HepG2 (cell line): Measurements from ENCODE around the gene TBL3. TPM values are rescaled to one million over a fixed set of nuclear protein-coding genes. Genes with fewer than 3 reads are reported as not detected.

Source experiments
- AHR ChIP-seq: IDR thresholded peaks from 2 replicates; pipeline ENCODE4 v1.6.1; 2018; ENCODE audit warnings: missing genetic modification reagents, missing compliant biosample characterization
- CCDC6 ChIP-seq: sonication (generic); formaldehyde crosslinking; IDR thresholded peaks from 2 replicates; pipeline ENCODE4 v1.8.1; 2022; ENCODE audit warnings: mild to moderate bottlenecking, missing genetic modification reagents, moderate library complexity
- CENPT ChIP-seq: sonication (generic); formaldehyde crosslinking; IDR thresholded peaks from 2 replicates; pipeline ENCODE4 v1.8.0; 2022; ENCODE audit warnings: low read depth, mild to moderate bottlenecking, moderate library complexity, missing genetic modification reagents
- MIER3 ChIP-seq: IDR thresholded peaks from 2 replicates; pipeline ENCODE4 v1.6.1; 2016; ENCODE audit warnings: missing compliant biosample characterization, borderline replicate concordance
- NR3C1 ChIP-seq: sonication (generic); formaldehyde crosslinking; IDR thresholded peaks from 2 replicates; pipeline ENCODE4 v1.4.0; 2020; ENCODE audit warnings: missing genetic modification reagents
- RBFOX2 ChIP-seq: fragments of 200-400 bp; formaldehyde crosslinking; IDR thresholded peaks from 2 replicates; pipeline ENCODE4 v1.6.1; 2017; ENCODE audit warnings: low read depth, mild to moderate bottlenecking, low read length
- SKI ChIP-seq: fragments of 450-650 bp; IDR thresholded peaks from one replicate; pipeline ENCODE4 v1.6.1; 2018; ENCODE audit warnings: mild to moderate bottlenecking; ENCODE audit not compliant: partially characterized antibody
- TBX3 ChIP-seq: fragments of 450-650 bp; IDR thresholded peaks from 2 replicates; pipeline ENCODE4 v1.6.1; 2017; ENCODE audit warnings: antibody characterized with exemption, mild to moderate bottlenecking, inconsistent platforms, borderline replicate concordance
- WIZ ChIP-seq: sonication (generic); formaldehyde crosslinking; IDR thresholded peaks from 2 replicates; pipeline ENCODE4 v1.5.1; 2020; ENCODE audit warnings: mild to moderate bottlenecking, missing genetic modification reagents
- ZNF20 ChIP-seq: sonication (generic); formaldehyde crosslinking; IDR thresholded peaks from 2 replicates; pipeline ENCODE4 v1.4.0; 2020; ENCODE audit warnings: mild to moderate bottlenecking, moderate library complexity, missing genetic modification reagents
- ZNF260 ChIP-seq: sonication (generic); formaldehyde crosslinking; IDR thresholded peaks from 2 replicates; pipeline ENCODE4 v1.4.0; 2020; ENCODE audit warnings: missing genetic modification reagents, low read depth, mild to moderate bottlenecking, borderline replicate concordance
- ZNF317 ChIP-seq: sonication (generic); formaldehyde crosslinking; IDR thresholded peaks from 2 replicates; pipeline ENCODE4 v1.5.0; 2020; ENCODE audit warnings: mild to moderate bottlenecking, missing genetic modification reagents
- ZNF446 ChIP-seq: sonication (generic); formaldehyde crosslinking; IDR thresholded peaks from 2 replicates; pipeline ENCODE4 v1.5.0; 2020; ENCODE audit warnings: mild to moderate bottlenecking, missing genetic modification reagents
- ZNF468 ChIP-seq: sonication (generic); formaldehyde crosslinking; IDR thresholded peaks from 2 replicates; pipeline ENCODE4 v1.8.0; 2022; ENCODE audit warnings: mild to moderate bottlenecking, moderate library complexity, missing genetic modification reagents
- ZNF556 ChIP-seq: sonication (generic); formaldehyde crosslinking; IDR thresholded peaks from 2 replicates; pipeline ENCODE4 v1.4.0; 2020; ENCODE audit warnings: mild to moderate bottlenecking, missing genetic modification reagents, borderline replicate concordance
- ZNF775 ChIP-seq: sonication (generic); formaldehyde crosslinking; IDR thresholded peaks from 2 replicates; pipeline ENCODE4 v1.4.0; 2020; ENCODE audit warnings: missing genetic modification reagents, mild to moderate bottlenecking, moderate library complexity, borderline replicate concordance
- ZNF777 ChIP-seq: sonication (generic); formaldehyde crosslinking; IDR thresholded peaks from 2 replicates; pipeline ENCODE4 v1.4.0; 2020; ENCODE audit warnings: missing genetic modification reagents
- ZSCAN31 ChIP-seq: sonication (generic); formaldehyde crosslinking; IDR thresholded peaks from 2 replicates; pipeline ENCODE4 v1.5.0; 2020; ENCODE audit warnings: low read depth, mild to moderate bottlenecking, missing genetic modification reagents
- ZZZ3 ChIP-seq: sonication (generic); formaldehyde crosslinking; IDR thresholded peaks from 2 replicates; pipeline ENCODE4 v1.4.0; 2020; ENCODE audit warnings: missing genetic modification reagents, mild to moderate bottlenecking, borderline replicate concordance
- polyA plus RNA-seq, 8 experiments: library from polyadenylated mRNA; depleted of rRNA in 3 of 8; stranded (reverse) in 7 of 8; unstranded in 1 of 8; fragments of >200 nt; fragmentation: Illumina TruSeq in 4 of 8; extraction: Trizol in 4 of 8; gene quantifications; 2 replicates each; pipeline versions ENCODE4 v1.2.1 to v1.2.3, GENCODE V29; 2011 to 2016; ENCODE audit warnings: low read depth in 4 of 8, missing spikeins in 1 of 8, mixed read lengths in 1 of 8; ENCODE audit not compliant: insufficient read depth in 1 of 8
- total RNA-seq, 5 experiments: library from RNA; depleted of rRNA; stranded (reverse); fragments of >200 nt; fragmentation: Illumina TruSeq; extraction: Trizol; gene quantifications; 2 replicates each; pipeline ENCODE4 v1.2.3, GENCODE V29; 2016; ENCODE audit warnings: low read depth in 1 of 5
- TF ChIP-seq, protein P1 (sequence below): sonication (generic); formaldehyde crosslinking; IDR thresholded peaks from 2 replicates; pipeline ENCODE4 v1.4.0; 2020; ENCODE audit warnings: missing genetic modification reagents, borderline replicate concordance
- TF ChIP-seq, protein P2 (sequence below): sonication (generic); formaldehyde crosslinking; IDR thresholded peaks from 2 replicates; pipeline ENCODE4 v1.4.0; 2020; ENCODE audit warnings: mild to moderate bottlenecking, missing genetic modification reagents
- TF ChIP-seq, protein P3 (sequence below): sonication (generic); formaldehyde crosslinking; conservative IDR thresholded peaks from 2 replicates; pipeline ENCODE4 v1.4.0; 2020; ENCODE audit warnings: missing genetic modification reagents
- TF ChIP-seq, protein P4 (sequence below): sonication (generic); formaldehyde crosslinking; IDR thresholded peaks from 2 replicates; pipeline ENCODE4 v1.4.0; 2020; ENCODE audit warnings: mild to moderate bottlenecking, missing genetic modification reagents

TBL3 gene
- total and polyA plus RNA-seq, 2 of the 13 experiments (the other 11 are each of a cell fraction or from before 2014, with no cell fraction given): 16.8 to 38.0 TPM

DNA sequence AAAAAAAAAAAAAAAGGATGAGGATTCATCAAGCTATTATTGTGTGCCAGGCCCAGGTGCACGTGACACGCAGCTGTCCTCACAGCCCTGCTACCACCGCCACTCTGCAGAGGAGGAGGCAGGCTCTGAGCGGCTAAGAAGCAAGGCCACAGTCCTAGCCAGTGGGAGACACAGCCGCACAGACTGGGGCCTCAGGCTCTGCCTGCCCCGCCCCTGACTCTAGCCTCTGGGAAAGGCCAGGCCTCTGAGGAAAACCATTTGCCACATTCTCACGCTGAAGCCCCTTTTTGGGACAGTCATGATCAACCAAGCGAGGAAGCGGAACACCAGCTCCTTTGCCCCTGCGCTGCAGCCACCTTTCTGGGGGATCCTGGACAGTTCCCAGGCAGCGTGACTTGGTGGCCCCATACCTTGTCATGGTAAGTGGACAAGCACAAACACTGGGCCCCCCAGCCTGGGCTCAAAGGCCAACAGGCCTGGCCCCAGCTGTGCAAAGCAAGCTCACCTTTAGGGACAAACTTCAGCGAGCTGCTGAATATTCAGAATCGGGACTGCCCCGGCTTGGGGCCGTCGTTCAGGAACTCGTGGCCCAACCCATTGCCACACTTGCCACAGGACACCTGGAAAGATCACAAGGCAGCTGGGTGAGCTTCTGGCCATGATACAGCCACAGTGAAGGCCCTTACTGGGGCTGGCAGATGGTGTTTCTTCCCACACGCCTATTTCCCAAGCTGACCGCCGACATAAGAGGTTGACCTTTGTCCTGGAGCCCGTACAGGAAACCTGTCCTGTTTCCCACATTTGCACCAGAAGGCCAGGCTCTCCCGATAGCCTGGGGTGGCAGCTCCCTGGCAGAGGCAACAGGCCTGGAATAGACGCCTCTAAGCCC lies 31.3 kb upstream of the TBL3 start (continued):
- peak; percentile 60 for TF ChIP-seq ZSCAN31 (CRISPR knock-in tag)
- TF ChIP-seq, protein P1, sequence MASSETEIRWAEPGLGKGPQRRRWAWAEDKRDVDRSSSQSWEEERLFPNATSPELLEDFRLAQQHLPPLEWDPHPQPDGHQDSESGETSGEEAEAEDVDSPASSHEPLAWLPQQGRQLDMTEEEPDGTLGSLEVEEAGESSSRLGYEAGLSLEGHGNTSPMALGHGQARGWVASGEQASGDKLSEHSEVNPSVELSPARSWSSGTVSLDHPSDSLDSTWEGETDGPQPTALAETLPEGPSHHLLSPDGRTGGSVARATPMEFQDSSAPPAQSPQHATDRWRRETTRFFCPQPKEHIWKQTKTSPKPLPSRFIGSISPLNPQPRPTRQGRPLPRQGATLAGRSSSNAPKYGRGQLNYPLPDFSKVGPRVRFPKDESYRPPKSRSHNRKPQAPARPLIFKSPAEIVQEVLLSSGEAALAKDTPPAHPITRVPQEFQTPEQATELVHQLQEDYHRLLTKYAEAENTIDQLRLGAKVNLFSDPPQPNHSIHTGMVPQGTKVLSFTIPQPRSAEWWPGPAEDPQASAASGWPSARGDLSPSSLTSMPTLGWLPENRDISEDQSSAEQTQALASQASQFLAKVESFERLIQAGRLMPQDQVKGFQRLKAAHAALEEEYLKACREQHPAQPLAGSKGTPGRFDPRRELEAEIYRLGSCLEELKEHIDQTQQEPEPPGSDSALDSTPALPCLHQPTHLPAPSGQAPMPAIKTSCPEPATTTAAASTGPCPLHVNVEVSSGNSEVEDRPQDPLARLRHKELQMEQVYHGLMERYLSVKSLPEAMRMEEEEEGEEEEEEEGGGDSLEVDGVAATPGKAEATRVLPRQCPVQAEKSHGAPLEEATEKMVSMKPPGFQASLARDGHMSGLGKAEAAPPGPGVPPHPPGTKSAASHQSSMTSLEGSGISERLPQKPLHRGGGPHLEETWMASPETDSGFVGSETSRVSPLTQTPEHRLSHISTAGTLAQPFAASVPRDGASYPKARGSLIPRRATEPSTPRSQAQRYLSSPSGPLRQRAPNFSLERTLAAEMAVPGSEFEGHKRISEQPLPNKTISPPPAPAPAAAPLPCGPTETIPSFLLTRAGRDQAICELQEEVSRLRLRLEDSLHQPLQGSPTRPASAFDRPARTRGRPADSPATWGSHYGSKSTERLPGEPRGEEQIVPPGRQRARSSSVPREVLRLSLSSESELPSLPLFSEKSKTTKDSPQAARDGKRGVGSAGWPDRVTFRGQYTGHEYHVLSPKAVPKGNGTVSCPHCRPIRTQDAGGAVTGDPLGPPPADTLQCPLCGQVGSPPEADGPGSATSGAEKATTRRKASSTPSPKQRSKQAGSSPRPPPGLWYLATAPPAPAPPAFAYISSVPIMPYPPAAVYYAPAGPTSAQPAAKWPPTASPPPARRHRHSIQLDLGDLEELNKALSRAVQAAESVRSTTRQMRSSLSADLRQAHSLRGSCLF (CRISPR knock-in tag): no peak
- no peak for TF ChIP-seq ZNF20 (CRISPR knock-in tag)
- peak; percentile 80; the same call in 1 of the 2 replicates for TF ChIP-seq CCDC6 (CRISPR knock-in tag)
- TF ChIP-seq SKI: peak; percentile 15
- TF ChIP-seq AHR: no peak
- TF ChIP-seq ZNF446: no peak
- TF ChIP-seq ZZZ3 (CRISPR knock-in tag): peak; percentile 84; the same call in 1 of the 2 replicates
- peak; percentile 88; the same call in 1 of the 2 replicates for TF ChIP-seq MIER3 (CRISPR knock-in tag)
- peak; percentile 74; the same call in 1 of the 2 replicates for TF ChIP-seq ZNF556 (CRISPR knock-in tag)
- TF ChIP-seq, protein P2, sequence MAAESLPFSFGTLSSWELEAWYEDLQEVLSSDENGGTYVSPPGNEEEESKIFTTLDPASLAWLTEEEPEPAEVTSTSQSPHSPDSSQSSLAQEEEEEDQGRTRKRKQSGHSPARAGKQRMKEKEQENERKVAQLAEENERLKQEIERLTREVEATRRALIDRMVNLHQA (CRISPR knock-in tag): no peak
- TF ChIP-seq, protein P3, sequence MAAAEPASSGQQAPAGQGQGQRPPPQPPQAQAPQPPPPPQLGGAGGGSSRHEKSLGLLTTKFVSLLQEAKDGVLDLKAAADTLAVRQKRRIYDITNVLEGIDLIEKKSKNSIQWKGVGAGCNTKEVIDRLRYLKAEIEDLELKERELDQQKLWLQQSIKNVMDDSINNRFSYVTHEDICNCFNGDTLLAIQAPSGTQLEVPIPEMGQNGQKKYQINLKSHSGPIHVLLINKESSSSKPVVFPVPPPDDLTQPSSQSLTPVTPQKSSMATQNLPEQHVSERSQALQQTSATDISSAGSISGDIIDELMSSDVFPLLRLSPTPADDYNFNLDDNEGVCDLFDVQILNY: no peak
- no peak; the same call in 1 of the 2 replicates for TF ChIP-seq WIZ (CRISPR knock-in tag)
- TF ChIP-seq ZNF260 (CRISPR knock-in tag): no peak
- TF ChIP-seq ZNF468 (CRISPR knock-in tag): no peak
- TF ChIP-seq ZNF317 (CRISPR knock-in tag): peak; percentile 86
- no peak; the same call in 1 of the 2 replicates for TF ChIP-seq ZNF777 (CRISPR knock-in tag)
- no peak; the same call in 1 of the 2 replicates for TF ChIP-seq CENPT (CRISPR knock-in tag)
- 0 out of 2 replicates have a peak, but pooled peaks have one; percentile 37 for TF ChIP-seq ZNF775 (CRISPR knock-in tag)
- TF ChIP-seq RBFOX2: peak; percentile 68
- no peak; the same call in 1 of the 2 replicates for TF ChIP-seq TBX3
- no peak for TF ChIP-seq NR3C1 (CRISPR knock-in tag)
- TF ChIP-seq, protein P4, sequence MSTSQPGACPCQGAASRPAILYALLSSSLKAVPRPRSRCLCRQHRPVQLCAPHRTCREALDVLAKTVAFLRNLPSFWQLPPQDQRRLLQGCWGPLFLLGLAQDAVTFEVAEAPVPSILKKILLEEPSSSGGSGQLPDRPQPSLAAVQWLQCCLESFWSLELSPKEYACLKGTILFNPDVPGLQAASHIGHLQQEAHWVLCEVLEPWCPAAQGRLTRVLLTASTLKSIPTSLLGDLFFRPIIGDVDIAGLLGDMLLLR (CRISPR knock-in tag): peak; percentile 93
